GM12878 (cell line): ENCODE data around the gene SLC4A3.

ENCODE experiments used
- FOXK2 ChIP-seq: fragments of 450-650 bp; IDR thresholded peaks from 2 replicates; pipeline ENCODE4 v1.6.1; 2017; ENCODE audit warnings: mild to moderate bottlenecking, moderate library complexity
- TF ChIP-seq, protein P1 (sequence below), 3 experiments: IDR thresholded peaks in 2 of 3; conservative IDR thresholded peaks in 1 of 3; 2 replicates each; pipeline ENCODE4 v1.5.1; 2011; ENCODE audit warnings: low read depth in 3 of 3, low read length in 3 of 3, mild to moderate bottlenecking in 3 of 3, control low read depth in 2 of 3, moderate library complexity in 2 of 3, inconsistent platforms in 1 of 3, mixed read lengths in 1 of 3; ENCODE audit not compliant: control insufficient read depth in 2 of 3, insufficient read depth in 1 of 3; ENCODE audit errors: extremely low read depth in 1 of 3

DNA sequence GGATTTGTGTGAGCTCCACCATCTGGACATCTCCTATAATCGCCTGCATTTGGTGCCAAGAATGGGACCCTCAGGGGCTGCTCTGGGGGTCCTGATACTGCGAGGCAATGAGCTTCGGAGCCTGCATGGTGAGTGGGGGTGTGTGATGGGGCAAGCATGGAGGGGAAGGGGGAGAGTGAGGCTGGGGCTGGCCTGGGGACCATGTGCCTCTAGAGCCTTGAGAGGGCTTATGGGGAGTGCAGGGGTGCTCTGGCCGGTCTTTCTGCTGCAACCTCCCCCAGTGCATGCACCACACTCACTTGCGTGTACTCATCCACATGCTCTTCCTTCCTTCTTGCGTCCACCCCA is 21.8 kb upstream of the SLC4A3 start:
- TF ChIP-seq FOXK2, result no peak
- TF ChIP-seq, protein P1, sequence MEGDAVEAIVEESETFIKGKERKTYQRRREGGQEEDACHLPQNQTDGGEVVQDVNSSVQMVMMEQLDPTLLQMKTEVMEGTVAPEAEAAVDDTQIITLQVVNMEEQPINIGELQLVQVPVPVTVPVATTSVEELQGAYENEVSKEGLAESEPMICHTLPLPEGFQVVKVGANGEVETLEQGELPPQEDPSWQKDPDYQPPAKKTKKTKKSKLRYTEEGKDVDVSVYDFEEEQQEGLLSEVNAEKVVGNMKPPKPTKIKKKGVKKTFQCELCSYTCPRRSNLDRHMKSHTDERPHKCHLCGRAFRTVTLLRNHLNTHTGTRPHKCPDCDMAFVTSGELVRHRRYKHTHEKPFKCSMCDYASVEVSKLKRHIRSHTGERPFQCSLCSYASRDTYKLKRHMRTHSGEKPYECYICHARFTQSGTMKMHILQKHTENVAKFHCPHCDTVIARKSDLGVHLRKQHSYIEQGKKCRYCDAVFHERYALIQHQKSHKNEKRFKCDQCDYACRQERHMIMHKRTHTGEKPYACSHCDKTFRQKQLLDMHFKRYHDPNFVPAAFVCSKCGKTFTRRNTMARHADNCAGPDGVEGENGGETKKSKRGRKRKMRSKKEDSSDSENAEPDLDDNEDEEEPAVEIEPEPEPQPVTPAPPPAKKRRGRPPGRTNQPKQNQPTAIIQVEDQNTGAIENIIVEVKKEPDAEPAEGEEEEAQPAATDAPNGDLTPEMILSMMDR (IDR thresholded peaks at IDR 0.05 in 2 of 3, conservative IDR thresholded peaks at IDR 0.05 in 1 of 3; ENCODE audit: control insufficient read depth in 2 of 3, extremely low read depth in 1 of 3, insufficient read depth in 1 of 3, low read depth in 3 of 3, low read length in 3 of 3), result no peak
